CD4-positive, alpha-beta T cell (primary cell): ENCODE measurements around the gene WDR5. TPM values are rescaled to one million over a fixed set of nuclear protein-coding genes. Genes with fewer than 3 reads are reported as not detected.

ENCODE experiments used
- ATAC-seq: fragments of 200-7000 bp; cut with Tn5 transposase; one replicate; pipeline ENCODE4 v1.10.0; 2022; ENCODE audit warnings: mild to moderate bottlenecking; ENCODE audit not compliant: poor library complexity
- CTCF ChIA-PET: fragments of 350-600 bp; sonication (Branson Sonifier 250); formaldehyde crosslinking; loops from one replicate; lab custom pipeline; 2021; ENCODE audit warnings: antibody characterized with exemption, inconsistent platforms; lab: Charles Lee
- POLR2A ChIA-PET: fragments of 350-600 bp; sonication (Branson Sonifier 250); formaldehyde crosslinking; loops from one replicate; lab custom pipeline; 2021; ENCODE audit warnings: antibody characterized with exemption, inconsistent platforms; lab: Charles Lee
- DNase-seq, 14 experiments: peaks; one replicate each; pipeline ENCODE4 v3.0.0-alpha.2; 2013 to 2020; ENCODE audit warnings: mixed read lengths in 2 of 14
- H3K27ac ChIP-seq, 2 donors: one replicate each; pipeline versions ENCODE4 v1.5.1 to v1.7.0; 2013; ENCODE audit warnings: low read length in 2 of 2, low read depth in 1 of 2, mild to moderate bottlenecking in 1 of 2
- H3K27me3 ChIP-seq, 2 experiments: 1 replicate in 1 of 2; 2 replicates in 1 of 2; pipeline versions ENCODE4 v1.6.1 to v1.7.0; 2013; ENCODE audit warnings: low read length in 2 of 2, control low read depth in 1 of 2, mild to moderate bottlenecking in 1 of 2, moderate library complexity in 1 of 2; ENCODE audit not compliant: insufficient read depth in 2 of 2, control insufficient read depth in 1 of 2
- H3K36me3 ChIP-seq: one replicate; pipeline ENCODE4 v1.6.1; 2013; ENCODE audit warnings: low read length, control low read depth; ENCODE audit not compliant: insufficient read depth
- H3K4me1 ChIP-seq: one replicate; pipeline ENCODE4 v1.6.1; 2013; ENCODE audit warnings: low read length, control low read depth; ENCODE audit not compliant: insufficient read depth
- H3K4me3 ChIP-seq: one replicate; pipeline ENCODE4 v1.5.1; 2013; ENCODE audit warnings: mild to moderate bottlenecking, low read length, moderate library complexity
- H3K9me3 ChIP-seq, 2 experiments: 1 replicate in 1 of 2; 2 replicates in 1 of 2; pipeline versions ENCODE4 v1.6.1 to v1.7.0; 2013; ENCODE audit warnings: low read length in 2 of 2, mild to moderate bottlenecking in 2 of 2, control low read depth in 1 of 2, moderate library complexity in 1 of 2; ENCODE audit not compliant: control insufficient read depth in 1 of 2, insufficient read depth in 1 of 2
- H3K27ac Mint-ChIP-seq: one replicate; pipeline ENCODE4 v1.8.0; 2020; ENCODE audit warnings: mixed read lengths
- H3K27me3 Mint-ChIP-seq: one replicate; pipeline ENCODE4 v1.8.0; 2021; ENCODE audit warnings: mixed read lengths
- H3K36me3 Mint-ChIP-seq: one replicate; pipeline ENCODE4 v1.8.0; 2021; ENCODE audit warnings: low read depth, mixed read lengths
- H3K4me1 Mint-ChIP-seq: one replicate; pipeline ENCODE4 v1.8.0; 2021; ENCODE audit warnings: low read depth, mixed read lengths
- H3K4me3 Mint-ChIP-seq: one replicate; pipeline ENCODE4 v1.8.0; 2020; ENCODE audit warnings: mild to moderate bottlenecking, mixed read lengths
- H3K9me3 Mint-ChIP-seq: one replicate; pipeline ENCODE4 v1.8.0; 2020; ENCODE audit warnings: mixed read lengths
- intact Hi-C, 2 experiments: fragments of 100-400 bp; cut with DNase I in 1 of 2; cut with micrococcal nuclease in 1 of 2; formaldehyde crosslinking; loops; one replicate each; pipeline versions ENCODE4 v1.15.1 to v1.9.0; 2023 to 2025; cut with DNase I, micrococcal nuclease
- total RNA-seq, 174 experiments: library from RNA in 2 of 174; stranded (reverse) in 2 of 174; gene quantifications; one replicate each; pipeline ENCODE4 v1.2.3 and lab custom pipeline; 2021 to 2026
- TF ChIP-seq, protein P1 (sequence below): fragments of 200-600 bp; IDR thresholded peaks from one replicate; pipeline ENCODE4 v1.8.0; 2022; ENCODE audit warnings: antibody characterized with exemption, mild to moderate bottlenecking

WDR5 gene
- total RNA-seq, 2 experiments from 2014 or later: 14.9 to 16.9 TPM

DNA sequence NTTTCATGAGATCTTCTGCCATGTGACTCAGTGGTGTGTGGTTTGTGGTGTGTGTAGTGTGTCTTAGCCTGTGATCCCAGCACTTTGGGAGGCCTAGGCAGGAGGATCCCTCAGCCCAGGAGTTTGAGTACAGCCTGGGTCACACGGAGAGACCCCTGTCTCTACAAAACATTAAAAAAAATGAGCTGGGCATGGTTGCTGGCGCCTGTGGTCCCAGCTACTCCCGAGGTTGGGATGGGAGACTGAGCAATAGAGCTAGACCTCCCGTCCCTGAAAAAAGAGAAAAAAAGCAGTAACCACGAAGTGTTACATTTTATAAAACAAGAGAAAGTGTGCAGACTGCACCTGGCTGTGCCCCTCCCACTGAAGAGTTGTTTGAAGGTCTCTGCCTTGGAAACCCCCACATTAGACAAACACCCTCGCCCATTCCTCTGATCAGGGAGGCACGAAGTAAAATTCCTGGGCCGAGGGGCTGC is 49.7 kb downstream of the WDR5 start:
- DNase-seq (peak in 3 of 14 experiments; percentile 39 to 76 (median 75)), ATAC-seq (peak; percentile 62)
- POLR2A ChIA-PET: interaction anchor here (0.9 to 1.4 kb wide), 2 partner anchors 21 to 140 kb away, joined by 4 to 6 read pairs; partner anchors contain the start of gene RNU6ATAC
- Histone ChIP-seq H3K27me3 (no peaks in the 10 kb centered on the region), H3K9me3 (no peaks in the 10 kb centered on the region), H3K4me3 (no peak overlapping the region), H3K4me1 (peaks cover 25% of the 10 kb centered on the region), H3K27ac (no peak overlapping the region), H3K36me3 (no peaks in the 10 kb centered on the region)
- Mint-ChIP-seq H3K9me3 (no peaks in the 10 kb centered on the region), H3K27ac (peak overlapping the region; percentile 77), H3K4me3 (peak overlapping the region; percentile 48), H3K36me3 (no peaks in the 10 kb centered on the region), H3K27me3 (no peaks in the 10 kb centered on the region), H3K4me1 (peaks cover 33% of the 10 kb centered on the region)
- TF ChIP-seq, protein P1, sequence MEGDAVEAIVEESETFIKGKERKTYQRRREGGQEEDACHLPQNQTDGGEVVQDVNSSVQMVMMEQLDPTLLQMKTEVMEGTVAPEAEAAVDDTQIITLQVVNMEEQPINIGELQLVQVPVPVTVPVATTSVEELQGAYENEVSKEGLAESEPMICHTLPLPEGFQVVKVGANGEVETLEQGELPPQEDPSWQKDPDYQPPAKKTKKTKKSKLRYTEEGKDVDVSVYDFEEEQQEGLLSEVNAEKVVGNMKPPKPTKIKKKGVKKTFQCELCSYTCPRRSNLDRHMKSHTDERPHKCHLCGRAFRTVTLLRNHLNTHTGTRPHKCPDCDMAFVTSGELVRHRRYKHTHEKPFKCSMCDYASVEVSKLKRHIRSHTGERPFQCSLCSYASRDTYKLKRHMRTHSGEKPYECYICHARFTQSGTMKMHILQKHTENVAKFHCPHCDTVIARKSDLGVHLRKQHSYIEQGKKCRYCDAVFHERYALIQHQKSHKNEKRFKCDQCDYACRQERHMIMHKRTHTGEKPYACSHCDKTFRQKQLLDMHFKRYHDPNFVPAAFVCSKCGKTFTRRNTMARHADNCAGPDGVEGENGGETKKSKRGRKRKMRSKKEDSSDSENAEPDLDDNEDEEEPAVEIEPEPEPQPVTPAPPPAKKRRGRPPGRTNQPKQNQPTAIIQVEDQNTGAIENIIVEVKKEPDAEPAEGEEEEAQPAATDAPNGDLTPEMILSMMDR: no peak
- CTCF ChIA-PET: no interaction called here
- intact Hi-C loops: no loop called here

DNA sequence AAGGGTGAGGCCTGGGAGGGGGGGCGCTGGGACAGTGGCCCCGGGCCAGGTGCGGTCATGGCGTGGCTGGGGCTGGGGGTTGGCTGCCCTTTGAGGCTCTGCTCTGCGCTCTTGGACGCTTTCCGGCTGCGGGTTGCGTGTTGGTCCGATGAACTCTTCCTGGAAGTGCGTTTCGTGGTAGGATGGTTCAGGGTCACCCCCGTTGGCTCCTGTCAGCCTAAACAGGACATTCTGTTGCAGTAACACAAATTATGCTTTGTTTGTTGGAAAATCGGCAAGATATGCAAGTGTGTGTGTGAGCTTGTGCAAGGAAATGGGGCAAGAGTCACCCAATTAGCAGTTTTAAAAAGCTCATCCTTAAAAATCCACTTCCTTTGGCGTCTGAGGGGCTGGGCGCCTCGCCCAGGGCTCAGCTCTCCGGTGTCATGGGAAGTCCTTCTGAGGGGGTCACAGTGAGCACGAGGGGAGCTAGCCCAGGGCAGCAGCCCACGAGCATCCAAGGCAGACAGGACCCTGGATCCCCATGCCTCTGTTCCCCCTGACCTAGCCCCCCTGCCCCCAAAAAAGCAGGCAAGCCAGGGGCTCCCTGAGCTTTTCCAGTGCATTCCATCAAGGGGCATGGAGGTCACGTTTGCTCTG is 50.7 kb downstream of the WDR5 start:
- Mint-ChIP-seq H3K27ac (peak overlapping the region; percentile 58), H3K27me3 (no peaks in the 10 kb centered on the region), H3K36me3 (no peaks in the 10 kb centered on the region), H3K9me3 (no peaks in the 10 kb centered on the region), H3K4me3 (peak overlapping the region; percentile 6), H3K4me1 (peaks cover 32% of the 10 kb centered on the region)
- POLR2A ChIA-PET: interaction anchor here (0.9 to 1.4 kb wide), 2 partner anchors 22 to 139 kb away, joined by 4 to 6 read pairs; partner anchors contain the start of gene RNU6ATAC
- Histone ChIP-seq H3K27me3 (no peaks in the 10 kb centered on the region), H3K4me3 (no peak overlapping the region), H3K27ac (no peak overlapping the region), H3K36me3 (no peaks in the 10 kb centered on the region), H3K9me3 (no peaks in the 10 kb centered on the region), H3K4me1 (peaks cover 22% of the 10 kb centered on the region)
- no peak for ATAC-seq
- TF ChIP-seq, protein P1: no peak
- intact Hi-C loops: no loop called here
- DNase-seq: no peak
- CTCF ChIA-PET: no interaction called here

DNA sequence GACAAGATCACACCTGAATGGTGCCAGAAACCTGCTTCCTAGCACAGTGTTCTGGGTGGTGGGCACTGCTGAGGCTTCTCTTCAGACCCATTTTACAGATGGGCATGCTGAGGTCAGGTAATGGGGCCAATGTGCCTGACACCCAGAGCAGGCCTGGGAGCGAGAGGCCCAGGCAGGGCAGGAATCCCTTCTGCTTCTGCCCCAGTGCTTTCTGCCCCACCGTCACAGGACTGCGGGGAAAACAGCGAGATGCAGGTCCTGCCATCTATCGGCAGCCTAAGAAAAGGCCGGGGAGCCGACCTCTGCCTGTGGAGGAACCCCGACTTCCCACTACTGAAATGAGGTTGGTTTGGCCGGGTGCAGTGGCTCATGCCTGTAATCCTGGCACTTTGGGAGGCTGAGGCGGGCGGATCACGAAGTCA is 51.2 kb downstream of the WDR5 start:
- POLR2A ChIA-PET: interaction anchor here (0.9 kb wide), 1 partner anchor 121 kb away, joined by 3 read pairs; no protein-coding TSS in a partner anchor
- Mint-ChIP-seq H3K27me3 (no peaks in the 10 kb centered on the region), H3K4me3 (no peak overlapping the region), H3K9me3 (no peaks in the 10 kb centered on the region), H3K4me1 (peaks cover 27% of the 10 kb centered on the region), H3K36me3 (no peaks in the 10 kb centered on the region), H3K27ac (no peak overlapping the region)
- Histone ChIP-seq H3K27ac (no peak overlapping the region), H3K9me3 (no peaks in the 10 kb centered on the region), H3K4me3 (no peak overlapping the region), H3K27me3 (no peaks in the 10 kb centered on the region), H3K36me3 (no peaks in the 10 kb centered on the region), H3K4me1 (peaks cover 16% of the 10 kb centered on the region)
- CTCF ChIA-PET: no interaction called here
- intact Hi-C loops: no loop called here
- DNase-seq: peak in 1 of 14 experiments; percentile 29
- TF ChIP-seq, protein P1: no peak
- no peak for ATAC-seq
